ENCODE measurements around the gene KRT79.
A peak's percentile ranks its signal among the peaks of the same experiment; 100 is the strongest.
"Not testable (repeated sequence)": the region's sequence is repeated elsewhere in the genome, so short reads cannot be mapped to it uniquely, and the experiment has no call there.

Gene KRT79

GRCh38 chr12:52801773-52802172 lies 32.3 kb downstream of the KRT79 start:
- DNase-seq = no peak

- DNase-seq = no peak
Observed at GRCh38 chr12:52800259-52800917, 33.7 kb downstream of the KRT79 start.

- DNase-seq = no peak
Observed at GRCh38 chr12:52799505-52800211, 34.5 kb downstream of the KRT79 start.

- no peak for DNase-seq
Observed at GRCh38 chr12:52798671-52799504, 35.2 kb downstream of the KRT79 start.

GRCh38 chr12:52798003-52798670 lies 36.0 kb downstream of the KRT79 start:
- DNase-seq = no peak

- DNase-seq = no peak
Observed at GRCh38 chr12:52797529-52797894, 36.6 kb downstream of the KRT79 start.

GRCh38 chr12:52796839-52797528 lies 37.1 kb downstream of the KRT79 start:
- DNase-seq = no peak

- no peak for DNase-seq
Observed at GRCh38 chr12:52796429-52796794, 37.7 kb downstream of the KRT79 start.

- DNase-seq = no peak
Observed at GRCh38 chr12:52795694-52796428, 38.2 kb downstream of the KRT79 start, which contains the start of gene KRT3. TSS of gene KRT3 (minus strand) at chr12:52796117. CDS start at chr12:52796042, 75 bp downstream.

- not testable (repeated sequence) for DNase-seq
Observed at GRCh38 chr12:52795332-52795674, 38.8 kb downstream of the KRT79 start.

GRCh38 chr12:52794479-52795331 lies 39.4 kb downstream of the KRT79 start:
- no peak for DNase-seq

- DNase-seq = no peak
Observed at GRCh38 chr12:52792185-52793029, 41.7 kb downstream of the KRT79 start.

- DNase-seq = no peak
Observed at GRCh38 chr12:52791271-52792184, 42.6 kb downstream of the KRT79 start.

GRCh38 chr12:52790427-52791270 lies 43.5 kb downstream of the KRT79 start:
- DNase-seq = no peak

GRCh38 chr12:52789637-52790426 lies 44.3 kb downstream of the KRT79 start:
- DNase-seq = peak; percentile 9

GRCh38 chr12:52788876-52789636 lies 45.1 kb downstream of the KRT79 start:
- no peak for DNase-seq

Data from CD4-positive, alpha-beta T cell treated with Interleukin-17A for 4 hours (primary cell).